IPS-NIHi7 (cell line): ENCODE results near the gene DNMT3A.

Source experiments
- DNase-seq: peaks from one replicate; pipeline ENCODE4 v3.0.0; 2012; ENCODE audit warnings: mixed read lengths; ENCODE audit errors: extremely low spot score

Gene DNMT3A

GRCh38 chr2:25326326-25327013 lies 15.3 kb downstream of the DNMT3A start:
- no peak for DNase-seq

DNA sequence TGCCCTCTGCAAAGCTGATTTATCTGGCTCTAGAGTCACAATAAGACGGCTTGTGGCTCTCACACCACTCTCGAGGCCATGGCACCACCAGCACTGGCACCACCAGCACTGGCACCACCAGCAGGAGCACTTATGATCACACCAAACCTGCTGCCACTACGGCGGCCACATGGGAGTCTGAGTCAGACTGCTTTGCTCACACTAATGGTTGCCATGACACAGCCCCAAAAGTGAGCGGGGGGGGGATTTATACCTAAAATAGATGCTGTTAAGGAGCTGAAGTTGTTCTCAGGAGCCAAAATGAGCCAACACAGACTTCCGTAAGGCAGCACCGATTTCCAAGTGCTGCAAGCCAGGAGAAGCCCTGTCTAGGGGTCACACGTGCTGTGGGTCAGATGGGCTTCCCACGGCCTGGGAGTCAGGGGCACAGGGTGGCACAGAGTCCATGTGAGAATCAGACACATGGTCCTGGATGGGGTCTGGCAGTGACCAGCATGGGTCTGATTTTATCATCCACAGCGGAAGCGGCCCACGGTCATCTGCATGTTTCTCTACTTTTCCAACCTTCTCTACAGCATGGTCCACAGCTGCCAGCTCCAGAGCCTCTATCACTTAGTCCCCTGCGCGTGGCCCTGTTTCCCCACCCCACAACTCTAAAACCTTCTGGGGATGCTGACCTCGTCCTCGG lies 16.7 kb downstream of the DNMT3A start:
- no peak for DNase-seq

DNA sequence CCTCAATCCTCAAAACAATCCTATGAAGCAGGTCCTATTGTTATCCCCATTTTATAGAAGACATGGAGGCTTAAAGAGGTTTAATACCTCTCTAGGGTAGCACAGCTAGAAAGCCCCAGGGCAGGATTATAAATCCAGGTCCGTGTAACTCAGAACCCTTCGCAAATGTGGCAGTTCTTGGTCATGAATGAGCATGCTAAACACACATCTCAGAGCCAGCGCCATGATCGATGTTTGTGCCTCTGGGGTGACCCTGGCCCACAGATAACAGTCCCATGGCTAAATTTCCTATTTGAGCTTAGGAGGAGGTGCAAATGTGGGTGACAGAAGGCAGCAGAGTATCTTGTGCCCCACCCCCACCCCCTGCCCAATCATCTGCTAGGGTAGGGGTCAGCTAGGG lies 17.5 kb downstream of the DNMT3A start:
- no peak for DNase-seq

DNA sequence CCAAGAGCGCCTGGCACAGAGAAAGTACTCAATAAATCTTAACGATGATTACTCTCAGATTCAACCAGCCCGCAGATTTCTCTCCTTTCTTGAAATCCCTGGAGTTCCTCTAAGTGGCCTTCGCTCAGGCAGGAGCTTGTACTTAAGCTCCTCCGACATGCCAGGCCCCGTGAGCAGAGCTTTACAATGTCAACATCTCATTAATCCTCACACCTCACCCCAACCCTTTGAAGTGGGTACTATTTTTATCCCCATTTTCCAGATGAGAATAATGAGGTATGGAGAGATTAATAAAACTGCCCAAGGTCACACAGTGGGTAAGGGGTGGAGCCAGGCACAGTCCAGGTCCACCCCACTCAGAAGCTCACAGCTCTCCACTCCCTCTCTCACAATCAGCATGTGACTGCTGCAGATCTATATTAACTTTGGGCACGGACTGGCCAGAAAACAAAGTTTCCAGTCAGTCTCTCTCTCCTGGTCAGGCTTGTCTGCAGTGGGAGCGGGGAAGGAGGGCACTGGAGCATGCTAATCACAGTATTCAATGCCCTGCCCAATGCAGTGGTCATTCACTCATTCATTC lies 18.0 kb downstream of the DNMT3A start:
- no peak for DNase-seq

DNA sequence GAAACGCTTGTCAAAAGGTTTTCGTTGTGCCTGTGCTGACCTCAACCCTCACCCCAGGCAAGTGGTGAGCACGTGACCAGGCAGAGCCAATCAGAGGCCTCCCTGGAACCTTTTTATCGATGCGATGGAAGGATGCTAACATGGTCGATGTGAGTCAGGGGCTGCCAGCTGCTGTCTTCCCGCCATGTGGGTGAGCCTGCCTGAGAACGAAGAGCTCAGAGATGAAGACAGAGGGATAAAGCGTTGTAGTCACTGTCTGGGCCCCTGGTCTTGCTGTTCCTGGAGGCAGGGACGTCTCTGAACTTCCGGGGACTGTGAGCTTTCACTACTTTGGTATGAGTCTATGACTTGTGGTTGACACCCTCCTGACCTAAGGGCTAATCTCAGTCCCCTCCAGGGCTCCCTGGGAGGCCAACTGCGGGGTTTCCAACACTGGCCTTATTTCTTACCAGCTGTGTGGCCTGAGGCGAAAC lies 18.6 kb downstream of the DNMT3A start:
- DNase-seq: peak; percentile 94

DNA sequence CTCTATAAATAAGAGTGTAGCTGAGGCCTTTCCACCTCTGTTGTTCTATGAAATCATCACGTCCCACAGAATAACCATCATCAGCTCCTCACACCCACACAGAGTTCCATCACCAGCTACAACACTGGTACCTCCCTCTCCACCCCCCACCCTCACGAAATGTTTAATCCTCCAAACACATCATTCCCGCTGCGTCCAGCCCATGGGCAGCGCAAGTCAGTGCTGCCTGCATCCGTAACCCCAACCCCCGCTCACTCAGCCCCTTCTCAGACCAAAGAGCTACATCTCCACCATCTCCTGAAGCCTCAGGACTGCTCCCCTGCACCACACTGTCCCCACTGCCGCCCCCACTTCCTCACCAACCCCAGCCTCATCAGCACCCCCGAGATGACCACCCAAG lies 19.4 kb downstream of the DNMT3A start:
- no peak for DNase-seq

- no peak for DNase-seq
Observed at GRCh38 chr2:25320077-25320476, 21.6 kb downstream of the DNMT3A start.

- no peak for DNase-seq
Observed at GRCh38 chr2:25316101-25316500, 25.6 kb downstream of the DNMT3A start.

- no peak for DNase-seq
Observed at GRCh38 chr2:25315316-25315680, 26.4 kb downstream of the DNMT3A start.

DNA sequence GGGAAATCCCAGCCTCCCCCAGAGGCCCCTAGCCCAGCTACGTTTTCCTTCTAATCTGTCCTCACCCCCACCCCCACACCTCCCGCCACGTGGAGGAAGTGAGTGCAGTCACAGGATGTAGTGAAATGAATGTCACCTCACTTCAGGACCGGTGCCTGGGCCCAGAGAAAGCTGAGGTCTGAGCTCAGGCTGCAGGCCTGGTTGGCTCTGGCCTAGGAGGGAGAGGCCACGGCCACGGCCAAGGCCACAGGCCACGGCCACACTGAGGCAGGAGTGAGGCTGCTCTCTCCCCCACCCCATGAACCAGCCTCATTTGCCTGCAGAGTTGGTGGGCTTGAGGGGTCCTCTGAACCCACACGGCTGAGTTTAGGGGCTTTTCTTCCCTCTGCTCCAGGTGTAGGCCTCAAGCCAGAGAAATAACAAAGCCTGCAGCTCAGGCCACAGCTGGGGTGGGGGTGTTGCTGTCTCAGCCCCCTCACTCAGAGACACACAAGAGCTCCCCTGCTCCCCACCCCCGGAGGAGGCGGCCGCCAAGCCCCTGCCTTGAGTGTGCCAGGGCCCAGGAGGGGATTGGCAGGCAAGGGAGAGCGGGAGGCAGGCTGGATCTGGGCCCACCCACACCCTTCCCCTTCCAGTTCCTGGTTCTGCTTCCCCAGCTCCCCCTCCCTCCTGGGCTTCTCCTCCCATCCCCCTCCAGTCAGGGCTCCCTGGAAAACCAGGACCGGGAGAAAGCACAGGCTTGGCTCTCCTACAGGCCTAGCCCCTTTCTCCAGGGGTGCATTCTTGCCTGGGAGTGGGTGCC lies 27.0 kb downstream of the DNMT3A start:
- DNase-seq: peak; percentile 94

- DNase-seq: no peak
Observed at GRCh38 chr2:25313711-25314513, 27.8 kb downstream of the DNMT3A start.

- DNase-seq: no peak
Observed at GRCh38 chr2:25312958-25313710, 28.6 kb downstream of the DNMT3A start.

GRCh38 chr2:25311865-25312575 lies 29.7 kb downstream of the DNMT3A start:
- DNase-seq: no peak

DNA sequence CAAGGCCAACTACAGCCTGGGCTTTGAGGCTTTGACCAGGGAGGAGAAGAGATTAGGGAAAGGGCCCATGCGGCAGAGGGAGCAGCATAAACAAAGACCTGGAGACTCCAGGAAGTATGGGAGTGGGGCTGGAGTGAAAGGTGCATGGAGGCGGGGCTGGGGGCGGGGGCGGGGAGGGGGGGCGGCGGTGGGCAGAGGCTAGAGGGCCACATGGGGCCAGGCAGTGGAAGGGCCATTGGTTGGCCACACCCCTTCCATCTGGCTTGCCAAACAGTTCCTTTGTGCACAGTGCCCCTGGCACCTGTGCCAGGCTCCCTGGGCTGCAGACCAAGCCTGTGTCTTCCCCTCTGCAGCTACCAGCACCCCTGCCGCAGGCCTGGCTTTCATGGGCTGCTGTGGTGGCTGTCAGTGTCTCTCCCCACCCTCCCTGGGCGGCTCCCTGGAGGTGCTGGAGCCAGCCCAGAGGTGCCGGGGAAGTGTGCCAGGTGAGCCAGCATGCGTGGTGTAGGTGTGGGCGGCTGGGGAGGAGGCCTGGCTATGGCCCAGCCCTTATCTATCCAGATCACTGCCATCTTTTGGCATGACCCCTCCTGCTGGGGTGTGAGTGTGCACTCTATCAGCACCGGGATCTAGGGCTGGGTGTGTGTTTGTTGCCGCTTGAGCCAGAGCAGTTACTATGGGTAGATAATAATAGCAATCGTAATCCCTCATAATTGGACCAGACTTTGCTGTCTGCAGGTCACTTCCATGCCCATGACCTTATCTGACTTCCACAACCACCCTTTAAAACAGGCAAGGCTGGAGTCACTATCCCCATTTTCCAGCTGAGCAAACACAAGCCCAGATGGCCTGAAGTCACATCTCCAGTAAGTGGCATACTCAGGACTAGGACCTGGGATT lies 30.5 kb downstream of the DNMT3A start:
- peak; percentile 80 for DNase-seq

GRCh38 chr2:25310709-25310964 lies 31.1 kb downstream of the DNMT3A start:
- no peak for DNase-seq

GRCh38 chr2:25309402-25309801 lies 32.3 kb downstream of the DNMT3A start:
- DNase-seq: peak; percentile 83

DNA sequence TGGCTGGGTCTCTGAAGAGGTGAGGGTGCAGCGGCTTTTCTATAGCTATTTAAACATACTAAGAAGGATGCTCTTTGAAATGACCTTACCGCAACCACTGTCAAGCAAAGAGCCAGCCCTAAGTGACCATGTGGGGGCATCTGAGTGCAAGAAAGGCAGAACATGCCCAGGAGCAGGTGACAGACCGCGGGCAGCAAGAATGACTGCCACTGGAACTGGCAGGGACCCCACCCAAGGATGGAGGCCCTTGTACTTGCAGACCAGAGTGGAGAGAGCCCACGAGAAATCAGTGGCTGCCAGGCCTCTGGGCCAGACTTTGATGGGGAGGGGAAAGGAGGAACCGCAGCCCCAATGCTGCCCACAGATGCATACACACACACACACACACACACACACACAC lies 33.1 kb downstream of the DNMT3A start:
- no peak for DNase-seq

DNA sequence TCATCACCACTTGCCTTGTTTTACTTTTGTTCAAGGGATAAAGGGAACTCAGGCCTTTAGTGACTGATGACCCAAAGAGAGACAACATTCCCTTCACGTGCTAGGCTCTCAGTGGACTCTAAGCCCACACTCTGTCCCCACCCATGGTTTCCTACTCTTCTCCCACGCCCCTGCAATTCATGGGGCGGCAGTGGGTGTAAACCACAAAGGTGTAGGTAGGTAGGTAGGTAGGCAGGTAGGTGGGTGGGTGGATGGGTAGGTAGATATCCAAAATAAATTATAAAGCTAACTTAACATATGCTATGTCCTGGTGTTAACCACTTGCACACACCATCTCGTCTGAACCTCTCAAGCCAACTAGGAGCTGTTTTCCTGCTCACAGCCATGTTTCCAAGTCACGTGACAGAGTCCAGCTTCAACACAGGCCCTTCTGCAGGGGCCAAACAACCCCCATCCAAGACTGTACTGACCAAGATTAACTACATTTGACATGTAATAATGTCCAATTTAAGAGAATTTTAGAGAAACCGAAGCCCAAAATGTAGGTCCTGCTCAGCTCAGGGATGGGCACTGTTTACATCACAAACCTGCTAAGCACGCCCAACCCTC lies 33.7 kb downstream of the DNMT3A start:
- no peak for DNase-seq
